Panc1 (cell line): ENCODE results near the gene TRIM25.

Experiments used
- POLR2AphosphoS5 ChIP-seq: IDR thresholded peaks from 2 replicates; pipeline ENCODE4 v1.6.1; 2012; ENCODE audit warnings: mild to moderate bottlenecking, low read depth, low read length, moderate library complexity
- SIN3A ChIP-seq: IDR thresholded peaks from 2 replicates; pipeline ENCODE4 v1.6.1; 2012; ENCODE audit warnings: low read depth, mild to moderate bottlenecking, low read length, moderate library complexity, borderline replicate concordance; ENCODE audit not compliant: insufficient read depth
- TCF7L2 ChIP-seq: IDR thresholded peaks from 2 replicates; pipeline ENCODE4 v1.6.1; 2011; ENCODE audit warnings: mild to moderate bottlenecking, low read depth, low read length, inconsistent platforms
- TF ChIP-seq, protein P1 (sequence below): fragments of 450-650 bp; IDR thresholded peaks from 2 replicates; pipeline ENCODE4 v1.5.1; 2017; ENCODE audit warnings: mild to moderate bottlenecking

DNA sequence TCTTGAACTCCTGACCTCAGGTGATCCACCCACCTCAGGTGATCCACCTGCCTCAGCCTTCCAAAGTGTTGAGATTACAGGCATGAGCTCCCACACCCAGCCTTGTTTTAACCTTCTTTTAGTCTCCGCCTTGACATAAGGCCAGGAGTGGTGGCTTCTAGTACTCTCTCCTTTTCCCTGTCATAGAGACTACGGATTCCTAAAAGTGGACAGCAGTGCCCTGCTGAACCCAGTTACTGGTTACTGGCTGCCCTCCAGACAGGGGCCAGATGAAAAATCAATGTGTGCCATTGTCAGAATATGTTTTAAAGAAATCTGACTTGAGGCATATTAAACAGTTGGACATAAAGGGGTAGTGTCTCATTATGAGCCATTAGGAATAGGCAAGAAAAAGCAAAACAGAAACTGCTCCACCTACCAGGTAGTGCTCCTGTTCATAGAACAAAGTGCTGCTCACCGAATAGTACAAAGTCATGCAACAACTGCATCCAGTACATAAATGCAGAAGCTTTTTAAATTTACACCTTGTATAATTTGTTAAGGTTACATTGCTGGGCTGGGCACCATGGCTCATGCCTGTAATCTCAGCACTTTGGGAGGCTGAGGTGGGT, 32.1 kb downstream of the TRIM25 start:
- no peak for TF ChIP-seq SIN3A
- TF ChIP-seq, protein P1, sequence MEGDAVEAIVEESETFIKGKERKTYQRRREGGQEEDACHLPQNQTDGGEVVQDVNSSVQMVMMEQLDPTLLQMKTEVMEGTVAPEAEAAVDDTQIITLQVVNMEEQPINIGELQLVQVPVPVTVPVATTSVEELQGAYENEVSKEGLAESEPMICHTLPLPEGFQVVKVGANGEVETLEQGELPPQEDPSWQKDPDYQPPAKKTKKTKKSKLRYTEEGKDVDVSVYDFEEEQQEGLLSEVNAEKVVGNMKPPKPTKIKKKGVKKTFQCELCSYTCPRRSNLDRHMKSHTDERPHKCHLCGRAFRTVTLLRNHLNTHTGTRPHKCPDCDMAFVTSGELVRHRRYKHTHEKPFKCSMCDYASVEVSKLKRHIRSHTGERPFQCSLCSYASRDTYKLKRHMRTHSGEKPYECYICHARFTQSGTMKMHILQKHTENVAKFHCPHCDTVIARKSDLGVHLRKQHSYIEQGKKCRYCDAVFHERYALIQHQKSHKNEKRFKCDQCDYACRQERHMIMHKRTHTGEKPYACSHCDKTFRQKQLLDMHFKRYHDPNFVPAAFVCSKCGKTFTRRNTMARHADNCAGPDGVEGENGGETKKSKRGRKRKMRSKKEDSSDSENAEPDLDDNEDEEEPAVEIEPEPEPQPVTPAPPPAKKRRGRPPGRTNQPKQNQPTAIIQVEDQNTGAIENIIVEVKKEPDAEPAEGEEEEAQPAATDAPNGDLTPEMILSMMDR: no peak
- no peak for TF ChIP-seq TCF7L2
- TF ChIP-seq POLR2AphosphoS5: no peak
